ENCODE data around the gene PTPRN2. TPM values are rescaled to one million over a fixed set of nuclear protein-coding genes. Genes with fewer than 3 reads are reported as not detected.
A peak's percentile ranks its signal among the peaks of the same experiment; 100 is the strongest.

The PTPRN2 gene
- total and polyA plus RNA-seq, 2 of the 8 experiments (the other 6 are each of a cell fraction or from before 2014, with no cell fraction given), result 2.6 to 4.5 TPM

- H2BK120ac ChIP-seq (replicated peaks; ENCODE audit: low read depth, low read length), result no peak overlapping the region
- H3K27me3 ChIP-seq (replicated peaks in 1 of 4; ENCODE audit: control insufficient read depth in 3 of 4, extremely low read depth in 1 of 4, insufficient read depth in 3 of 4, low read length in 3 of 4), result no peaks in the 10 kb centered on the region
- no peak overlapping the region for H3K23ac ChIP-seq (ENCODE audit: insufficient read length)
- H3K4me3 ChIP-seq (ENCODE audit: extremely low read depth in 1 of 4, insufficient read depth in 2 of 4, low read depth in 3 of 4, low read length in 4 of 4), result no peak overlapping the region
- no peak overlapping the region for H3K56ac ChIP-seq (replicated peaks; ENCODE audit: insufficient read length, low read depth, low read length)
- H2AK5ac ChIP-seq (ENCODE audit: low read depth, low read length), result no peak overlapping the region
- H3K4me1 ChIP-seq (replicated peaks in 1 of 4; ENCODE audit: control insufficient read depth in 3 of 4, insufficient read depth in 4 of 4, low read length in 3 of 4), result peaks cover 0 to 19% (median 14%) of the 10 kb centered on the region in 4 experiments; a peak in 6 of 7 replicates
- H3K18ac ChIP-seq (ENCODE audit: extremely low read depth, low read length), result no peak overlapping the region
- no peaks in the 10 kb centered on the region for H3K79me1 ChIP-seq (ENCODE audit: low read depth, low read length)
- H2BK20ac ChIP-seq (ENCODE audit: low read length), result no peak overlapping the region
- no peak overlapping the region for H4K8ac ChIP-seq (ENCODE audit: extremely low read depth, insufficient read depth, low read length)
- no peak overlapping the region for H3K9ac ChIP-seq (replicated peaks in 1 of 4; ENCODE audit: extremely low read depth in 1 of 4, low read depth in 3 of 4, low read length in 3 of 4)
- 92% methylated on average over 9 of the region's 9 CpGs; no CpG with 5 or more reads in 1 of the 2 experiments for WGBS, 2 experiments (ENCODE audit: extremely low coverage in 1 of 2, insufficient coverage in 1 of 2, insufficient read length in 1 of 2, insufficient replicate concordance in 2 of 2, low coverage in 1 of 2, low lambda C conversion rate in 2 of 2, missing lambda C conversion rate in 1 of 2)
- no peak overlapping the region for H4K91ac ChIP-seq (replicated peaks; ENCODE audit: insufficient read length, low read length)
- no peaks in the 10 kb centered on the region for H3K23me2 ChIP-seq (ENCODE audit: low read depth, low read length)
- H3K9me3 ChIP-seq (ENCODE audit: insufficient read depth in 2 of 2, low read depth in 1 of 2, low read length in 1 of 2), result no peaks in the 10 kb centered on the region
- no peak overlapping the region for H2AFZ ChIP-seq (ENCODE audit: low read length)
- no peak overlapping the region for H3K27ac ChIP-seq (ENCODE audit: low read depth, low read length)
- no peak overlapping the region; the same call in 1 of the 2 replicates for H2BK12ac ChIP-seq (ENCODE audit: low read depth, low read length)
- no peaks in the 10 kb centered on the region for H3K36me3 ChIP-seq (ENCODE audit: control insufficient read depth in 2 of 4, insufficient read depth in 4 of 4, low read length in 3 of 4)
- no peak overlapping the region for H4K5ac ChIP-seq (ENCODE audit: insufficient read length, low read depth, low read length)
- DNase-seq (ENCODE audit: low read depth in 1 of 2, low spot score in 2 of 2) (no peak), FAIRE-seq (no peak)
- H3K4ac ChIP-seq (replicated peaks; ENCODE audit: insufficient read length, low read depth, low read length), result no peak overlapping the region
- ChIA-PET POLR2A (ENCODE audit: partially characterized antibody) (no interaction called here), CTCF (ENCODE audit: partially characterized antibody) (no interaction called here)
- H3K14ac ChIP-seq (ENCODE audit: insufficient read length), result no peak overlapping the region
- peak overlapping the region; percentile 36 for H2BK15ac ChIP-seq (ENCODE audit: low read length)
- no peaks in the 10 kb centered on the region for H3K79me2 ChIP-seq (ENCODE audit: control insufficient read depth in 1 of 2, insufficient read depth in 2 of 2, low read length in 2 of 2)
- no peak overlapping the region for H3K4me2 ChIP-seq (ENCODE audit: insufficient read depth in 1 of 2, low read depth in 2 of 2, low read length in 2 of 2)
- H4K20me1 ChIP-seq (replicated peaks in 1 of 2; ENCODE audit: control insufficient read depth in 1 of 2, insufficient read depth in 2 of 2, low read length in 2 of 2), result no peaks in the 10 kb centered on the region
- H2BK5ac ChIP-seq (ENCODE audit: low read depth, low read length), result no peak overlapping the region
- TF ChIP-seq TCF12 (IDR thresholded peaks at IDR 0.05; ENCODE audit: low read depth, low read length) (no peak), TAF1 (IDR thresholded peaks at IDR 0.05; ENCODE audit: low read depth, low read length) (no peak), CHD2 (IDR thresholded peaks at IDR 0.05; ENCODE audit: low read length) (no peak), POU5F1 (IDR thresholded peaks at IDR 0.05; ENCODE audit: low read depth, low read length) (no peak), EP300 (IDR thresholded peaks at IDR 0.05; ENCODE audit: borderline replicate concordance in 1 of 2, low read depth in 2 of 2, low read length in 2 of 2) (no peak), CBX8 (IDR thresholded peaks at IDR 0.05; ENCODE audit: borderline replicate concordance, low read depth, low read length) (no peak), CTBP2 (IDR thresholded peaks at IDR 0.05; ENCODE audit: borderline replicate concordance, insufficient read depth, insufficient read length, low read length) (no peak), CEBPB (IDR thresholded peaks at IDR 0.05; ENCODE audit: low read depth, low read length) (no peak), GABPA (IDR thresholded peaks at IDR 0.05; ENCODE audit: borderline replicate concordance, insufficient read depth, low read length) (no peak), JUN (IDR thresholded peaks at IDR 0.05; ENCODE audit: low read depth, low read length) (no peak), CREB1 (IDR thresholded peaks at IDR 0.05) (no peak), TEAD4 (IDR thresholded peaks at IDR 0.05; ENCODE audit: low read depth, low read length) (no peak), CBX5 (IDR thresholded peaks at IDR 0.05; ENCODE audit: low read depth, low read length) (no peak), RBBP5 (IDR thresholded peaks at IDR 0.05; ENCODE audit: borderline replicate concordance, low read depth, low read length) (no peak), EZH2 (IDR thresholded peaks at IDR 0.05; ENCODE audit: low read depth, low read length, severe bottlenecking) (no peak), TAF7 (optimal IDR thresholded peaks at IDR 0.05; ENCODE audit: borderline replicate concordance, low read depth, low read length) (no peak)
Observed at GRCh38 chr7:158547817-158548216, 39.8 kb downstream of the PTPRN2 start.

All from H1 (cell line).